ENCODE measurements around the gene MDM4.

- TF ChIP-seq CTCF (conservative IDR thresholded peaks at IDR 0.05 in 1 of 2, IDR thresholded peaks at IDR 0.05 in 1 of 2; ENCODE audit: extremely low read depth in 1 of 2, insufficient read depth in 1 of 2, low read depth in 1 of 2, low read length in 2 of 2) (no peak), EZH2 (IDR thresholded peaks at IDR 0.05; ENCODE audit: borderline replicate concordance, low read length) (no peak)
These were observed 64.7 kb downstream of the MDM4 start for GRCh38 chr1:204580862-204581261.
